ENCODE measurements around the gene HDGFL3. TPM values are rescaled to one million over a fixed set of nuclear protein-coding genes. Genes with fewer than 3 reads are reported as not detected.

HDGFL3 gene
- total and polyA plus RNA-seq, 9 of the 15 experiments (the other 6 are each of a cell fraction or from before 2014, with no cell fraction given), result 6.7 to 42.0 (median 31.4) TPM

DNA sequence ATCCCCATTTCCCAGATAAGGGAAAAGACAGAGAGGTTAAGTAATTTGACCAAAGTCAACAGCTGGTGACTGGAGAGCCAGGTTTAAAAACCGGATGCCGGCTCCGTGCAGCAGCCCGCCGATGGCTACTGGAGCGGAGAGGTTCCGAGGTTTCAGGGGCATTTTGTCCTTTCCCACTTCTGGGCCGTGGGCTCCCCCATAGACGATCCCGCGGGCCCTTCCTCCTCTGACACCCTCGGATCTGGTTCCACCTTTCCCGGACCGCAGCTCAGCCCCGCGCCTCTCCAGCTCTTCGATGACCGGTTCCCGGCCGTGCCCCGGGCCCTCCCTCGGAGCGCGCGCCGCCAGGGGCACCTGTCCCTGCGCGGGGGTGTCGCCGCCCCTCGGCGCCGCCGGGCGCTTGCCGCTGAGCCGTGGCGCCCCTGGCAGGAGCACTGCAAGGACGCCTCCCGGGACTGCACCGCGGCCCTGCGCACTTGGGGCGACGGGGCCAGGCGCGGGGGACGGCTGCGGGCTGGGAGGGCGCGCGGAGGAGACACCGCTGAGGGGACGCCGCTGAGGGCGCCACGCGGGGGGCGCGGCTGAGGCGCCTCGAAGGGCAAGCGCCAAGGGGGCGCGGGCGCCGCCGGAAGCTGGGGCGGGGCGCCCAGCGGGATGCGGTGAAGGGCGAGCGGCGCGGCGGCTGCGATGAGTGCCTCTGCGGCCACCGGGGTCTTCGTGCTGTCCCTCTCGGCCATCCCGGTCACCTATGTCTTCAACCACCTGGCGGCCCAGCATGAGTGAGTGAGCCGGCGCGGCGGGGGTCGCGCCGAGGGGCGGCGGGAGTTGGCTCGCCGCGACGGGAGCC is 100.4 kb downstream of the HDGFL3 start, which contains the start of gene TM6SF1 (continued):
- 0 out of 2 replicates have a peak, but pooled peaks have one; percentile 35 for TF ChIP-seq ETV1 (tag; conservative IDR thresholded peaks at IDR 0.05; ENCODE audit: low read depth)
- TF ChIP-seq BHLHE40 (IDR thresholded peaks at IDR 0.05; ENCODE audit: low read length), result no peak
- no peak for TF ChIP-seq ZC3H4 (CRISPR knock-in tag; IDR thresholded peaks at IDR 0.05; ENCODE audit: borderline replicate concordance)
- no peak for TF ChIP-seq ADNP (tag; IDR thresholded peaks at IDR 0.05)
- no peak for TF ChIP-seq HDAC8 (tag; IDR thresholded peaks at IDR 0.05)
- no peak for TF ChIP-seq FOXJ3 (CRISPR knock-in tag; IDR thresholded peaks at IDR 0.05)
- peak; percentile 61; the same call in 1 of the 2 replicates for TF ChIP-seq RB1 (IDR thresholded peaks at IDR 0.05; ENCODE audit: low read depth)
- TF ChIP-seq ZNF717 (CRISPR knock-in tag; IDR thresholded peaks at IDR 0.05), result no peak
- no peak for TF ChIP-seq ZNF507 (tag; conservative IDR thresholded peaks at IDR 0.05)
- no peak for TF ChIP-seq NEUROD1 (IDR thresholded peaks at IDR 0.05; ENCODE audit: borderline replicate concordance, low read depth, low read length, partially characterized antibody)
- TF ChIP-seq PHF21A (IDR thresholded peaks at IDR 0.05; ENCODE audit: borderline replicate concordance, low read depth), result no peak
- TF ChIP-seq WHSC1 (IDR thresholded peaks at IDR 0.05; ENCODE audit: low read length), result no peak
- TF ChIP-seq HNRNPK (IDR thresholded peaks at IDR 0.05; ENCODE audit: low read depth, low read length, poor library complexity, severe bottlenecking), result no peak
- no peak for TF ChIP-seq MCM7 (IDR thresholded peaks at IDR 0.05)
- TF ChIP-seq HCFC1 (IDR thresholded peaks at IDR 0.05; ENCODE audit: low read depth, low read length), result no peak
- TF ChIP-seq, protein P1, sequence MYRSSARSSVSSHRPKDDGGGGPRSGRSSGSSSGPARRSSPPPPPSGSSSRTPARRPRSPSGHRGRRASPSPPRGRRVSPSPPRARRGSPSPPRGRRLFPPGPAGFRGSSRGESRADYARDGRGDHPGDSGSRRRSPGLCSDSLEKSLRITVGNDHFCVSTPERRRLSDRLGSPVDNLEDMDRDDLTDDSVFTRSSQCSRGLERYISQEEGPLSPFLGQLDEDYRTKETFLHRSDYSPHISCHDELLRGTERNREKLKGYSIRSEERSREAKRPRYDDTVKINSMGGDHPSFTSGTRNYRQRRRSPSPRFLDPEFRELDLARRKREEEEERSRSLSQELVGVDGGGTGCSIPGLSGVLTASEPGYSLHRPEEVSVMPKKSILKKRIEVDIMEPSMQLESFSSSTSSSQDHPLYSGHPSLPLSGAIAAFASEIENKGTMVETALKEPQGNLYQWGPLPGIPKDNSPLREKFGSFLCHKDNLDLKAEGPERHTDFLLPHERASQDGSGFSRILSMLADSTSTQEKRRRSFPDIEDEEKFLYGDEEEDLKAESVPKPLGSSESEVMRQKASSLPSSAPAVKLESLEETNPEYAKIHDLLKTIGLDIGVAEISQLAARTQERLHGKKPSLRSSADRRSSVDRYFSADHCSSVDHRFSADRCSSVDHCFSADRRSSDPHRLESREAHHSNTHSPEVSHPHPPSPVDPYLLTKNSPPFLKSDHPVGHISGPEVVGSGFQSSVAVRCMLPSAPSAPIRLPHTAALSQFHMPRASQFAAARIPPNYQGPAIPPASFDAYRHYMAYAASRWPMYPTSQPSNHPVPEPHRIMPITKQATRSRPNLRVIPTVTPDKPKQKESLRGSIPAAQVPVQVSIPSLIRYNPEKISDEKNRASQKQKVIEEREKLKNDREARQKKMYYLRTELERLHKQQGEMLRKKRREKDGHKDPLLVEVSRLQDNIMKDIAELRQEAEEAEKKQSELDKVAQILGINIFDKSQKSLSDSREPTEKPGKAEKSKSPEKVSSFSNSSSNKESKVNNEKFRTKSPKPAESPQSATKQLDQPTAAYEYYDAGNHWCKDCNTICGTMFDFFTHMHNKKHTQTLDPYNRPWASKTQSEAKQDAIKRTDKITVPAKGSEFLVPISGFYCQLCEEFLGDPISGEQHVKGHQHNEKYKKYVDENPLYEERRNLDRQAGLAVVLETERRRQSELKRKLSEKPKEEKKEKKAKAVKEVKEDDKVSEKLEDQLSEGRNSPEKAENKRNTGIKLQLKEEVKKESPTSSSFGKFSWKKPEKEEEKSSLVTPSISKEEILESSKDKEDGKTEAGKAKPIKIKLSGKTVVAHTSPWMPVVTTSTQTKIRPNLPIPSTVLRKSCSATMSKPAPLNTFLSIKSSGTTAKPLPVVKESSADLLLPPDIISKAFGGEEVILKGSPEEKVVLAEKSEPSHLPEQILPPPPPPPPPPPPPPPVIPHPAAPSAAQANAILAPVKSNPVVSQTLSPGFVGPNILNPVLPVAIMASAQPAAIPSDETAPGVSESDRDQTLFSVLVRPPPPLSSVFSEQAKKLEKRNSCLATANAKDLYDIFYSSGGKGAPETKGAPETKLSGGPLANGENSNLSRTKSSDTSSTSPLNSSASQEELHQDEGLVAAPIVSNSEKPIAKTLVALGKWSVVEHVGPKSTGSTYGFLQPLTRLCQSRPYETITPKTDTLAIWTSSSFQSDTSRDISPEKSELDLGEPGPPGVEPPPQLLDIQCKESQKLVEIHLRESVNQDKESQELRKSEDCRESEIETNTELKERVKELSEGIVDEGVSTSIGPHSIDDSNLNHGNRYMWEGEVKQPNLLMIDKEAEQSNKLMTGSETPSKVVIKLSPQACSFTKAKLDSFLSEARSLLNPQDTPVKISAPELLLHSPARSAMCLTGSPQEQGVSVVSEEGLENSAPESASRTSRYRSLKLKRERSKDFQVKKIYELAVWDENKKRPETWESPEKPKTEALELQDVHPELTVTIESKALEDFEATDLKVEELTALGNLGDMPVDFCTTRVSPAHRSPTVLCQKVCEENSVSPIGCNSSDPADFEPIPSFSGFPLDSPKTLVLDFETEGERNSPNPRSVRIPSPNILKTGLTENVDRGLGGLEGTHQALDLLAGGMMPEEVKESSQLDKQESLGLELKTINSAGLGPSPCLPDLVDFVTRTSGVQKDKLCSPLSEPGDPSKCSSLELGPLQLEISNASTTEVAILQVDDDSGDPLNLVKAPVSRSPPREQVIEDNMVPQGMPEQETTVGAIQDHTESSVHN (IDR thresholded peaks at IDR 0.05; ENCODE audit: borderline replicate concordance in 1 of 2, low read depth in 1 of 2), result no peak
